Epithelial cell of proximal tubule (primary cell): ENCODE results near the gene UBE2R2. TPM values are rescaled to one million over a fixed set of nuclear protein-coding genes. Genes with fewer than 3 reads are reported as not detected.

Experiments used
- DNase-seq: peaks from one replicate; pipeline ENCODE4 v3.0.0-alpha.2; 2011; ENCODE audit warnings: low read depth
- H3K4me3 ChIP-seq: 2 replicates; pipeline ENCODE4 v1.5.1; 2011; ENCODE audit warnings: low read depth, mild to moderate bottlenecking, low read length
- CTCF ChIP-seq: conservative IDR thresholded peaks from 2 replicates; pipeline ENCODE4 v1.5.1; 2012; ENCODE audit warnings: low read depth, mild to moderate bottlenecking, low read length
- total RNA-seq: library from RNA; depleted of rRNA; stranded (reverse); fragments of >200 nt; gene quantifications from 2 replicates; pipeline ENCODE4 v1.2.3, GENCODE V29; 2015

UBE2R2 gene
- total RNA-seq, 1 donor from 2014 or later = 27.4 TPM

GRCh38 chr9:33924978-33925797 lies 108.2 kb downstream of the UBE2R2 start:
- DNase-seq = no peak
- H3K4me3 ChIP-seq = no peak overlapping the region
- peak; percentile 75 for TF ChIP-seq CTCF

GRCh38 chr9:33926746-33927485 lies 110.0 kb downstream of the UBE2R2 start:
- TF ChIP-seq CTCF = no peak
- no peak overlapping the region for H3K4me3 ChIP-seq
- no peak for DNase-seq

GRCh38 chr9:33927694-33928093 lies 110.7 kb downstream of the UBE2R2 start:
- TF ChIP-seq CTCF = no peak
- no peak overlapping the region for H3K4me3 ChIP-seq
- no peak for DNase-seq

GRCh38 chr9:33931326-33931725 lies 114.4 kb downstream of the UBE2R2 start:
- no peak overlapping the region for H3K4me3 ChIP-seq
- no peak for DNase-seq
- no peak for TF ChIP-seq CTCF

- DNase-seq = no peak
- TF ChIP-seq CTCF = no peak
- no peak overlapping the region for H3K4me3 ChIP-seq
Observed at GRCh38 chr9:33932078-33932807, 115.3 kb downstream of the UBE2R2 start.

- DNase-seq = no peak
- no peak for TF ChIP-seq CTCF
- H3K4me3 ChIP-seq = no peak overlapping the region
Observed at GRCh38 chr9:33934188-33934878, 117.4 kb downstream of the UBE2R2 start.
